Fibroblast of upper back skin (primary cell): ENCODE measurements around the gene VPS37C.

Source experiments
- DNase-seq: peaks from one replicate; pipeline ENCODE4 v3.0.0-alpha.2; 2013

VPS37C gene

GRCh38 chr11:61092280-61092766 lies 68.9 kb downstream of the VPS37C start:
- no peak for DNase-seq

- DNase-seq = peak; percentile 48
These were observed 69.6 kb downstream of the VPS37C start for GRCh38 chr11:61091373-61092279.

DNA sequence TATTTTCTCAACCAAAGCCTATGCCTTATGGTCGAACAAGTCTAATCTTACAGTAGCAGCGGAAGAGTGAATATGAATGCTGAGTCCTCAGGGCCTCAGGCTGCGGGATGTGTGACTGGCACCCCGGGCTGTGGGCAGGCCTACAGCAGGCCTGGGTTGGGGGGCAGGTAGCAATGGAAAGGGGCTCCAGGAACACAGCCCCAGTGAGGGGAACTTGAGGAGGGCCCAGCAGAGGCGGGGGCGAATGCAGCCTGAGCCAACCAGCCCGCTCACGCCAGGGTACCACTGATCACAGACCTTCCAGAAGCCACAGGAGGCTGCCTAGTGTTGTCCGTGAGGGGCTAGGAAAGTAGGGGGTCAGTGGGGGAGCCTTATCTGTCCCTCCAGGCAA lies 70.2 kb downstream of the VPS37C start:
- no peak for DNase-seq

DNA sequence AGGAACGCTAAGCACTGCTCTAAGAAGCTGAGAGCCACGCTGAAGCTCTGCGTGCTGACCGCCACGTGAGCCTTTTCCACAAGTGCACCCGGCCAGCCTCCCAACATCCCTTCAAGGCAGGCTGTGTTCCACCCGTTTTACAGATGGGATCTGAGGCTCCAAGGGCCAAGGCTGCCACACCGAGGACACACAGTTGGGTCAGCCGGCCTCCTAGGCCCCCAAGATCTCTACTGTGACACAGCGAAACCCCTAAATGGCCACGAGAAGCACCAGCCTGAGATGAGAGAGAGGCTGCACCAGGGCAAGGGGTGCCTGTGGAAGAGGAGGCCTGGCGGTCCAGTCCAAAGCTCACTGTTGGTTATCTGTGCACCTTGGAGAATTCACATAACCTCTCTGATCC lies 70.7 kb downstream of the VPS37C start:
- no peak for DNase-seq

DNA sequence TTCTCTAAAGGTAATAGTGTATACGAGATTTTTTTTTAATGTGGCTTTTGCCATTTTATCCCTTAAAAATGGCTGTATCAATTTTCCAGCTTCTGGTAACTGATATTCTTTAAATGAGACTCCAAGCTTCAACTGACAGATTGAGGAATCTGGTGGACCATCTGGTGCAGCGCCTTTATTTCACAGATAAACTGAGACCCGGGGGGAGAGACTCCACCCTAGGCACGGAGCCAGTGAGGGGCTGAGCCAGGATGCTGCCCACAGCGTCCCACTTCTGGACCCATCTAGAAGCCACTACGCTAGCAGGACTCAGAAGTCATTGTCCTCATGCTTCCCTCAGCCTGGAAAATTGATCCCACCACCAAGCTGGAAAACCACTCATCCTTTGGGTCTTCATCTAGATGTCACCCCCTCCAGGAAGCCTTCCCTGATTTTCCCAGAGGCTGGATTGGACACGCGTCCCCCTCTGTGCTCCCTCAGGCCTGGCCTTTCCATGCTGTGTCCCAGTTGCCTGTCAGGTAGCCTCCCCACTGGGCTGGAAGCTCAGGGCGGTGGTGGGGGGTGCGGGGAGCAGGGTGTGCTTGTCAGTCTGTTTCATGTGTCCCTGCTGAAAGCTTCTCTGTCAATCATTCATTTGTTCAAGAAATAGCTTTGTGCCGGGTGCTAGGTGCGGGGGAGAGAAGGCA lies 71.3 kb downstream of the VPS37C start:
- DNase-seq = no peak

GRCh38 chr11:61087426-61088119 lies 73.7 kb downstream of the VPS37C start:
- no peak for DNase-seq

DNA sequence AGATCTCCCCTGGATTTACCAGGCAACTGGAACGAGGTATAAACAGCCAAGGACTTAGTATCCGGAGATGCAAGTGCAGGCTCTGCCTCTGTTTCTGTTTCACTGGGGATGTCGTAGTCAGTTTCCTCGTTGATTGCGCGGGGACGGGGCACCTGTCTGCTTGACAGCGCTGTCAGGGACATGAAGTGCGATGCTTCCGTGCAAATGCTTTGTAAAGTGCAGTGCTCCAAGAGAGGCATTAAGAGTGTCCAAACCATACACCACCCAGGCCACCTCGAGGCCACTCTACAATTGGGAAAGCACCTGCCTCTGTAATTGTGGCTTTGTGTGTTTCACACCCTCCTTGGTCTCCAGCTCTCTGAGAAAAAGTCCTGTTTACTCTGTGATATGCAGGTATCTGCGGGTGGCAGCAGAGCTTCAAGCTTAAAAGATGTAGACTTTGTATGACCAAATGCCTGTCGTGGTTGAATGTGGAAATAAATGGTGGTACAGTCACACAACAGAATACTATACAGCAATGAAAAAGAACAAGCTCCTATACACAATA lies 77.6 kb downstream of the VPS37C start:
- DNase-seq = no peak

- no peak for DNase-seq
These were observed 78.2 kb downstream of the VPS37C start for GRCh38 chr11:61082931-61083531.

DNA sequence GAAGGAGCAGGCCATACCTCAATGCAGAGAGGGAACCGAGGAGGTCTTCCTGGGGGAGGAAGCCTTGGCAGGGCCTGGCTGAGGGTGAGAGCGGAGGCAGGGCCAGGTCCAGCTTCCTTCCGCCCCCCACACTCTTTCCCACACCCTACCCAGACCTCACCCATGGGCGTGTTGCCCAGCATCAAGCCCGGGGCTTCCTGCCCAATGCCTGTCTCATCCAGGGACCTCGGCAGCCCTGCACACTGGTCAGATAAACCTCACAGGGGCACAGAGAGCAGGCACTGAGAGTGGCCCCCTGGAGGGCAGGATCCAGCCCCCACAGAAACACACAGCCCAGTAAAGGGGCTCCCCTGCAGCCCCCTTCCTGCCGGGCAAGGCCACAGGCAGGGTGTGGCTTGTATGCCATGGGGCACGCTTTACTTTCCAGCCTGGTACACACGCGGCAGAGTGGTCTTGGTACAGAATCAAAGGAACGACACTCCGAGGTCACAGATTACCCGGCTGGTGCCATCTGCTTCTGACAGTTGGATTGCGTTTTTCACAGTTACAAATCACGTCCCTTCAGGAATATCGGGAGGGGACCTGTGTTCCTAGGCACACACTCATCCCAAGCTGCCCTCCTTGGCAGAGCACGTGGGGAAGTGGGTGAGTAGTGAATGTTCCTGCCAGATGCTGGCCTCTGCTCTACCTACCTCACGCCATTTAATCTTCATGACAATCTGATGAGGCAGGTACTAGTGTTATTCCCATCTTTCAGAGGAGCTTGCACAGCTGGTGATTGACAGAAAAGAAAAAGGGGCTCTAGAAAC lies 79.0 kb downstream of the VPS37C start:
- DNase-seq = no peak

- DNase-seq = no peak
These were observed 80.1 kb downstream of the VPS37C start for GRCh38 chr11:61080986-61081590.

- no peak for DNase-seq
These were observed 80.7 kb downstream of the VPS37C start for GRCh38 chr11:61080526-61080925.
